ENCODE measurements around the gene EFS.

The EFS gene

DNA sequence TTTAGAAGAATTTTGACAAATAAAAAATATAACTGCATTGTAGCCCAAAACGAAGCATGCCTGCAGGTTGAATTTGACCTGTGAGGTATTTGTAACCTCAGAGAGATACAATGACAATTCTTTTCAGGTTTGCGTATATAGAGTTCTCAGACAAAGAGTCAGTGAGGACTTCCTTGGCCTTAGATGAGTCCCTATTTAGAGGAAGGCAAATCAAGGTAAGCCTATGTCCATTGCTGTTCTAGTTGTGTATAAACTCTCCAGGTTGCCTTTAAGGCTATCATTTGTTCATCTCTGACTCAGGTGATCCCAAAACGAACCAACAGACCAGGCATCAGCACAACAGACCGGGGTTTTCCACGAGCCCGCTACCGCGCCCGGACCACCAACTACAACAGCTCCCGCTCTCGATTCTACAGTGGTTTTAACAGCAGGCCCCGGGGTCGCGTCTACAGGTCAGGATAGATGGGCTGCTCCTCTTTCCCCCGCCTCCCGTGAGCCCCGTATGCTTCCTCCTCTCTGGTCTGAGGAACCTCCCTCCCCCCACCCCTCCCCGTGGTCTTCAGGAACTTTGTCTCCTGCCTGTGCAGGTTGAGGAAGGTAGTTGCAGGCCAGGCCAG is 41.0 kb downstream of the EFS start:
- no peak for TF ChIP-seq CTCF (IDR thresholded peaks at IDR 0.05; ENCODE audit: low read depth, low read length)
- DNase-seq = no peak
- H3K36me3 ChIP-seq = peaks cover 43% of the 10 kb centered on the region
- H3K27me3 ChIP-seq (ENCODE audit: insufficient read depth, low read depth, severe bottlenecking) = no peaks in the 10 kb centered on the region
- H3K9me3 ChIP-seq (ENCODE audit: severe bottlenecking) = no peaks in the 10 kb centered on the region
- no peak overlapping the region for H3K27ac ChIP-seq
- no peak overlapping the region for H3K4me3 ChIP-seq (ENCODE audit: low read depth, low read length)

DNA sequence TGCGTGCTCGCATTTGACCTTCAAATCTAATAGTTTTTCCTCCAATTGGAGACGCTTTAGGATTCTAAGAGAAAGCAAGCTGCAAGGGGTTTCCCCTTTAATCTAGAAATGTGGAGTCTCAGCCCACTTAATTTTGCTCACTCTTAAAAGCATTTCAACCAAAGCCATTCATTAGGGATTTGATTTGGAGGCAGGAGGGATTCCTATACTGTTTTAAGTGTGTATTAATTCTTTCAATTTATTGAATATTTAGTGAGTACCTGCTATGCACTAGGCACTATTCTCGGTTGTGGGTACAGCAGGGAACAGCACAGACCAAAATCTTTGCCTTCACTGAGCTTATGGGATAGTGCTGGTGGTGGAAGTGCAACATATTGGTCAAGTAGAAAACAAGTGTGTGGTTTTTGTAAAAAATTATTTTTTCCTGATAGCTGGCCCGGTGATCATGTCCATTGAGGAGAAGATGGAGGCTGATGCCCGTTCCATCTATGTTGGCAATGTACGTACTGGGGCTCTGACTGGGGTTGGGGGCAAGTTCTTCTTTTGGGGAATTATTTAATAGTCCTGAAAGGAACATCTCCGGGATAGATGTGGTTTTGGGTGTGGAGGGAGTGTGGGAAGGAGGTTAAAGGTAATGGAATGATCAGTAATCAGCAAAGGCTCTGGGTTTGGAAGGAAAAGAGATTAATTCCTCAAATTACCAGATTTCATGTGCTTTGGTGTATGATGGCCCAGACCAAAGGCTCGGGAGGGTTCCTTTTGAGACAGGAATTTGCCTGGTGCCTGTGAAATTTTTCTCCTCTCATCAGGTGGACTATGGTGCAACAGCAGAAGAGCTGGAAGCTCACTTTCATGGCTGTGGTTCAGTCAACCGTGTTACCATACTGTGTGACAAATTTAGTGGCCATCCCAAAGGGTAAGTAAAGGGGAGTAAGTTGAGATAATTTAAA is 42.1 kb downstream of the EFS start:
- TF ChIP-seq CTCF (IDR thresholded peaks at IDR 0.05; ENCODE audit: low read depth, low read length) = no peak
- H3K9me3 ChIP-seq (ENCODE audit: severe bottlenecking) = no peaks in the 10 kb centered on the region
- DNase-seq = no peak
- H3K36me3 ChIP-seq = peaks cover 43% of the 10 kb centered on the region
- no peaks in the 10 kb centered on the region for H3K27me3 ChIP-seq (ENCODE audit: insufficient read depth, low read depth, severe bottlenecking)
- H3K27ac ChIP-seq = peak overlapping the region; percentile 99
- peak overlapping the region; percentile 95 for H3K4me3 ChIP-seq (ENCODE audit: low read depth, low read length)

DNA sequence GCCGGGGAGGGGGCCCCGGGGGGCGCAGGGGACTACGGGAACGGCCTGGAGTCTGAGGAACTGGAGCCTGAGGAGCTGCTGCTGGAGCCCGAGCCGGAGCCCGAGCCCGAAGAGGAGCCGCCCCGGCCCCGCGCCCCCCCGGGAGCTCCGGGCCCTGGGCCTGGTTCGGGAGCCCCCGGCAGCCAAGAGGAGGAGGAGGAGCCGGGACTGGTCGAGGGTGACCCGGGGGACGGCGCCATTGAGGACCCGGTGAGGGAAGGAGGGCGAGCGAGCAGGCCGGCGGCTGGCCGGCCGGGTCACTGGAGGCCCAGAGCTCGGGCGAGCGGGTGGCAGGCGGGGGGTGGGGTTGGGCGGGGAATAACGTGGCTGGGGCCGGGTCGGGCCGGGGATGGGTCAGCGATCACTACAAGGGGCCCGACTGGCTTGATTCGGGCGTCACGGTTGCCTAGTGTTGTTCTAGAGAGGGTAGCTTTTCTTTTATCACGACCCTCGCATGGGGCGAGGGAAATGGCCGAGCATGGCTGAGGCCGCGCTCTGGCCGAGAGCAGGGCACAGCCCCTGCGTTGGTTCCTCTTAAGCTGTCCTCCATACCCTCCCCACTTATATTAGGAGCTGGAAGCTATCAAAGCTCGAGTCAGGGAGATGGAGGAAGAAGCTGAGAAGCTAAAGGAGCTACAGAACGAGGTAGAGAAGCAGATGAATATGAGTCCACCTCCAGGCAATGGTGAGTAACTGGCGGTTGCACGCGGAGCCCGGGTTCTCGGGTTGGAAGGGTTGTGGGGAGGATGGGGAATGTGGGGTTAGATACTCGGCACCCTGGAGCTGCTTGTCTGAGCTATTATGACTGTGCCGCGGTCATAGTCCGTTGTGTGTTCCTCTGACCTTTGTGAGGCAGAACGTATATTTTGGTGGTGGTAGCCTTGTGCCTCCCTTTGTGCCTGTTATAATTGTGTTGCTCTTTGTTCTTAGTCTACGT is 43.1 kb downstream of the EFS start:
- H3K27ac ChIP-seq = peak overlapping the region; percentile 99
- no peaks in the 10 kb centered on the region for H3K27me3 ChIP-seq (ENCODE audit: insufficient read depth, low read depth, severe bottlenecking)
- peaks cover 43% of the 10 kb centered on the region for H3K36me3 ChIP-seq
- DNase-seq = no peak
- peak overlapping the region; percentile 95 for H3K4me3 ChIP-seq (ENCODE audit: low read depth, low read length)
- TF ChIP-seq CTCF (IDR thresholded peaks at IDR 0.05; ENCODE audit: low read depth, low read length) = no peak
- H3K9me3 ChIP-seq (ENCODE audit: severe bottlenecking) = no peaks in the 10 kb centered on the region

- peak within 1 kb of the TSS; percentile 99 for H3K27ac ChIP-seq
- TF ChIP-seq CTCF (IDR thresholded peaks at IDR 0.05; ENCODE audit: low read depth, low read length) = no peak
- no peaks in the 10 kb centered on the region for H3K9me3 ChIP-seq (ENCODE audit: severe bottlenecking)
- H3K27me3 ChIP-seq (ENCODE audit: insufficient read depth, low read depth, severe bottlenecking) = no peaks in the 10 kb centered on the region
- DNase-seq = peak; percentile 99
- peaks cover 38% of the 10 kb centered on the region for H3K36me3 ChIP-seq
- H3K4me3 ChIP-seq (ENCODE audit: low read depth, low read length) = peak within 1 kb of the TSS; percentile 95
Observed at GRCh38 chr14:23320584-23321571, 44.1 kb downstream of the EFS start, which contains the start of gene PABPN1. Gene PABPN1 (plus strand): TSS chr14:23321457. CDS start chr14:23321470, 13 bp downstream.

Data from WERI-Rb-1 (cell line).